ENCODE measurements around the gene CERS2.

CERS2 gene

GRCh38 chr1:150973258-150973835 lies 1.3 kb downstream of the CERS2 start:
- peak overlapping the region; percentile 67 for H3K4me3 ChIP-seq (ENCODE audit: low read depth, low read length)
- TF ChIP-seq CTCF (IDR thresholded peaks at IDR 0.05; ENCODE audit: low read depth, low read length), result no peak

GRCh38 chr1:150972417-150972940 lies 2.2 kb downstream of the CERS2 start:
- TF ChIP-seq CTCF (IDR thresholded peaks at IDR 0.05; ENCODE audit: low read depth, low read length), result no peak
- H3K4me3 ChIP-seq (ENCODE audit: low read depth, low read length), result peak overlapping the region; percentile 67

GRCh38 chr1:150971583-150972416 lies 2.8 kb downstream of the CERS2 start:
- H3K4me3 ChIP-seq (ENCODE audit: low read depth, low read length), result peak overlapping the region; percentile 67
- TF ChIP-seq CTCF (IDR thresholded peaks at IDR 0.05; ENCODE audit: low read depth, low read length), result 0 out of 2 replicates have a peak, but pooled peaks have one; percentile 8

GRCh38 chr1:150970808-150971582 lies 3.6 kb downstream of the CERS2 start:
- TF ChIP-seq CTCF (IDR thresholded peaks at IDR 0.05; ENCODE audit: low read depth, low read length), result no peak
- peak overlapping the region; percentile 67 for H3K4me3 ChIP-seq (ENCODE audit: low read depth, low read length)

DNA sequence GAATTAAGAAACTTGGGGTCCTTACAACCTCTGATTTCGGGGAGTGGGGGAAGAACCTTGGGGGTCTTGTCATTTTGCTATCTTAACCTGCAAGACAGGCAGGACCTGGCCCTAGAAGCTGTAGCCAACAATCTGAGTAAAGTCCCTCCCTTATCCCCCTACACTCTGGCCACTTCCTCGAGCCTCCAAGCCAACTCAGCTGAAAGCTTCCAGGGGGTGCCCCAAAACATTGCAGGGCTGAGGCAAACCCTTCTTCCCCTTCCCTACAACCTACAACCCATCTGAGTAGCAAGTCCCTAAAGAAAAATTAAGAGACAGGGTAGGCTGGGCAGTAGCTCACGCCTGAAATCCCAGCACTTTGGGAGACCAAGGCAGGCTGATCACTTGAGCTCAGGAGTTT lies 5.0 kb downstream of the CERS2 start:
- H3K4me3 ChIP-seq (ENCODE audit: low read depth, low read length), result no peak overlapping the region
- no peak for TF ChIP-seq CTCF (IDR thresholded peaks at IDR 0.05; ENCODE audit: low read depth, low read length)

- H3K4me3 ChIP-seq (ENCODE audit: low read depth, low read length), result no peak overlapping the region
- no peak for TF ChIP-seq CTCF (IDR thresholded peaks at IDR 0.05; ENCODE audit: low read depth, low read length)
Measured at GRCh38 chr1:150968491-150968890, 6.1 kb downstream of the CERS2 start.

Data from WI38 (cell line).